C4-2B (cell line): ENCODE data around the gene MAN2B1.
"Not testable (repeated sequence)": the region's sequence is repeated elsewhere in the genome, so short reads cannot be mapped to it uniquely, and the experiment has no call there.

ENCODE experiments used
- ZFX ChIP-seq: fragments of 450-650 bp; IDR thresholded peaks from 2 replicates; pipeline ENCODE4 v1.6.1; 2017
- TF ChIP-seq, protein P1 (sequence below): fragments of 450-650 bp; conservative IDR thresholded peaks from 2 replicates; pipeline ENCODE4 v1.5.1; 2017; ENCODE audit warnings: mild to moderate bottlenecking

DNA sequence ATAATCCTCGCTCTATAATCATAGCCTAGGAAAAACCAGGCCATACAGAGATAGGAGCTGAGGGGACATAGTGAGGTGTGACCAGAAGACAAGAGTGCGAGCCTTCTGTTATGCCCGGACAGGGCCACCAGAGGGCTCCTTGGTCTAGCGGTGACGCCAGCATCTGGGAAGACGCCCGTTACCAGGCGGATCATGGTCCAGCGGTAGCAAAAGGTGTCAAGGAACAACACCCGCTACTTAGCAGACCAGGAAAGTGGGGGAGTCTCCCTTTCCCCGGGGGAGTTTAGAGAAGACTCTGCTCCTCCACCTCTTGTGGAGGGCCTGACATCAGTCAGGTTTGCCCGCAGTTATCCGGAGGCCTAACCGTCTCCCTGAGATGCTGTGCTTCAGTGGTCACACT is 45.5 kb upstream of the MAN2B1 start:
- TF ChIP-seq, protein P1, sequence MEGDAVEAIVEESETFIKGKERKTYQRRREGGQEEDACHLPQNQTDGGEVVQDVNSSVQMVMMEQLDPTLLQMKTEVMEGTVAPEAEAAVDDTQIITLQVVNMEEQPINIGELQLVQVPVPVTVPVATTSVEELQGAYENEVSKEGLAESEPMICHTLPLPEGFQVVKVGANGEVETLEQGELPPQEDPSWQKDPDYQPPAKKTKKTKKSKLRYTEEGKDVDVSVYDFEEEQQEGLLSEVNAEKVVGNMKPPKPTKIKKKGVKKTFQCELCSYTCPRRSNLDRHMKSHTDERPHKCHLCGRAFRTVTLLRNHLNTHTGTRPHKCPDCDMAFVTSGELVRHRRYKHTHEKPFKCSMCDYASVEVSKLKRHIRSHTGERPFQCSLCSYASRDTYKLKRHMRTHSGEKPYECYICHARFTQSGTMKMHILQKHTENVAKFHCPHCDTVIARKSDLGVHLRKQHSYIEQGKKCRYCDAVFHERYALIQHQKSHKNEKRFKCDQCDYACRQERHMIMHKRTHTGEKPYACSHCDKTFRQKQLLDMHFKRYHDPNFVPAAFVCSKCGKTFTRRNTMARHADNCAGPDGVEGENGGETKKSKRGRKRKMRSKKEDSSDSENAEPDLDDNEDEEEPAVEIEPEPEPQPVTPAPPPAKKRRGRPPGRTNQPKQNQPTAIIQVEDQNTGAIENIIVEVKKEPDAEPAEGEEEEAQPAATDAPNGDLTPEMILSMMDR, result not testable (repeated sequence)
- TF ChIP-seq ZFX, result not testable (repeated sequence)
